Activated T-helper 1 cell treated with Interleukin-2 at 50 U/mL for 16 hours (primary cell): Measurements from ENCODE around the gene ABTB1.
A peak's percentile ranks its signal among the peaks of the same experiment; 100 is the strongest.
"Not testable (repeated sequence)": the region's sequence is repeated elsewhere in the genome, so short reads cannot be mapped to it uniquely, and the experiment has no call there.

Experiments
- DNase-seq: peaks from one replicate; pipeline ENCODE4 v3.0.0-alpha.2; 2020; ENCODE audit warnings: low read depth

The ABTB1 gene

DNA sequence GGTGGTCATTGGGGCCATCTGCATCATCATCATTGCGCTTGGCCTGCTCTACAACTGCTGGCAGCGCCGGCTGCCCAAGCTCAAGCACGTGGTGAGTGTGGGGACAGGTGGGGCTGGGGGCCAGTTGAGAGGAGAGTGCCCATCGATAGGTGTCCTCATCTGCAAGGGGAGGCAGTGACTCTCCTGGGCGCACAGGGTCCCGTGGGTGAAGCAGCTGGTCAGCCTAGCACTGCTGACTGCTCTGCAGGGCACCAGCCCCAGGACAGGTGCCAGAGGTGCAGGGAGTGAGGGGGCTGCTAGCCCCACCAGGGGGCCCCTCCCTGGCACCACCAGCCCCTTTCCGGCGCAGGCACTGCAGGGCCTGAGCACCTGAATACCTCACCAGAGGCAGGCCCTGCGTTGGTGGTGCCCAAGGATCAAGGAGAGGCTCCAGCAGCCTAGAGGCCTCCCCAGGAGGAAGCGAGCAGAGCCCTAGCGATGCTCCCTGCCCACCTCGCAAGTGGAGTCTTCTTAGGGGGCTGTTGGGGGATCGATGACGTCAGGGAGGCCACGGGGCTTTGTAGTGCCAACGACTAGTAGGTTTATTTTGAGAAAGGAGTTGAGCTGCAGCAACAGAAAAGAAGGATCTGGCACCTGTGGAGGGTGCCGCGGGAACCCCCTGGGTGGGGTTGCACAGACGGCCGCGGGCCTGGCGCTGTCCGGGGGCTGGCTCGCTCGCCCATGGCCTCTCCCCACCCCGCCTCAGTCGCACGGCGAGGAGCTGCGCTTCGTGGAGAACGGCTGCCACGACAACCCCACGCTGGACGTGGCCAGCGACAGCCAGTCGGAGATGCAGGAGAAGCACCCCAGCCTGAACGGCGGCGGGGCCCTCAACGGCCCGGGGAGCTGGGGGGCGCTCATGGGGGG lies 976 bp upstream of the ABTB1 start:
- no peak for DNase-seq

DNA sequence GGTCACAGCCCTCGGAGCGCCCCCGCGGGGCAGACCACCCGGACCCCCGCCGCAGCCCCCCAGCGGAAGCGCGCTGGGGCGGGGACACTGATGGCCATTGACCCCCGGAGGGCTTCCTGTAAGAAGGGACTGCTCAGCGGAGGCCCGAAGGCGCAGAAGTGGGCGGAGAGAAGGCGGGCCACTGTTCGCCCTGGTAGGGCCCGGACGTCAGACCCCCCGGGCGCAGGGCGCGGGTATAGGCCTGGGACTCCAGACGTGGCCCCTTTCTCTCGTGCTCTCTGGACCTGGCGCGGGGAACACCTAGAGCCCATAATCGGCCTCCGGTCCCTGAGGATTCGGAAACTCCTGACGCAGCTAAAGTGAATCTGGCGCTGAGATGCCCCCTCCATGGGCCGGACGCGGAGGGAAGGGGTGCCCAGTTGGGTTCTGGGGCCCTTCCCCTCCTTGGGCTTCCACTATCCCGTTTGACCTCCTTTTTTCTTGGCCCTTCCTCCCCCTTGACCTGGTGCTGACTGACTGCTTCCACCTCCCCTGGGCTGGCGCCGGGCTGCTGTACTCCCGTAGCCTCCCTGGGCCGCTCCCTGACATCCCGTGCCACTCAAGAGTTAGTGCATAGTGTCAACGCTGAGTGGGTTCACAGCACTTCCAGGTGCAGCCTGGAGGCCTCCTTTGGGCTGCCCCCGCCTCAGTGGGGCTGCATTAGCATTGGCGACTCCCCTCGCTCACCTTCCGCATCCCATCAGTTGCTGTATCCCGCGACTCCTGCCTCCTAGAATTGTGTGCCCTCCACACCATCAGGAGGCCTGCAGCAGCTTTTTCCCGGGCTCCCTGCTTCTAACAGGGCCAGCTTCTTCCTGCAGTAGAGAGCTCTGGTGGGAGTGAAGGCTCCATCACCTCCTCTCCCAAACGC lies 694 bp downstream of the ABTB1 start:
- peak; percentile 44 for DNase-seq

DNA sequence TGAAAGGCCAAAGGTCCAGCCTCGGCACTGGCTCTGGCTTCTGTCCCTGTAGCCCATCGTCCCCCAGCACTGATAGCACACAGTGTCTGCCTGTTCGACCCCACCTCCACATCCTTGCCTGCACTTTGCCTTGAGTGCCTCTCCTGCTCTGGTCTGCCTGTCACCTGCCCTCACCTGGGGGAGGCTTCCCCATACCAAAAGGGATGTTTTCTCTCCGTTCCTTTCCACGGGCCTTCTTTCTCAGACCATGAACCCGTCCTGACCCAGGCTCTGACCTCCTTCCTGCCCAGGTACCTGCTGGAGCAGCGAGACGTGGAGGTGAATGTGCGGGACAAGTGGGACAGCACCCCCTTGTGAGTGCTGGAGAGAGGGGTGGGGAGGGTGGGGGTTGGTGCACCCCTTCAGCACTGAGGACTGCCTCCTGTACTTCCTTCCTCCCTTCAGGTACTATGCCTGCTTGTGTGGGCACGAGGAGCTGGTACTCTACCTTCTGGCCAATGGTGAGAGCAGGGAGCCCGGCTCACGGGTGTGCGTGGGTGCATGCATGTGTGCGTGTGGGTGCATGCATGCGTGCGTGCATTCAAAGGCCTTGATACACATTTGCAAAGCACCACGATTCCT lies 1.5 kb downstream of the ABTB1 start:
- no peak for DNase-seq

DNA sequence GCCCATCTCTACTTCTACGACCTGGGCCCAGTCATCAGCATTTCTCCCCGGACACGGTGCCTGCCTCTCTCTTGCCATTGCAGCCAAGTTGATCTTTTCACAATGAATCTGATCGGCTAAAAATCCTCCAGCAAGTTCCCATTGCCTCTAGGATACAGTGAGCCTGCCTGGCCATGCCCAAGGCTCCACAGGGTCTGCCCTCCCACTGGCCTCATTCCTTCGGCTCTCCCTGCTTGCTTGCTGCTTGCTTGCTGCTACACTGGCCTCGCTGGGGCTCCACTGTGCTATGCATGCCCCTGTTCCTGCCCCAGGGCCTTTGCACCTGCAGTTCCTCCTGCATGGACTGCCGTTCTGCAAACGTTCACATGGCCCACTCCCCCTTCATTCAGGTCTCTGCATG lies 2.0 kb downstream of the ABTB1 start:
- DNase-seq, result no peak

DNA sequence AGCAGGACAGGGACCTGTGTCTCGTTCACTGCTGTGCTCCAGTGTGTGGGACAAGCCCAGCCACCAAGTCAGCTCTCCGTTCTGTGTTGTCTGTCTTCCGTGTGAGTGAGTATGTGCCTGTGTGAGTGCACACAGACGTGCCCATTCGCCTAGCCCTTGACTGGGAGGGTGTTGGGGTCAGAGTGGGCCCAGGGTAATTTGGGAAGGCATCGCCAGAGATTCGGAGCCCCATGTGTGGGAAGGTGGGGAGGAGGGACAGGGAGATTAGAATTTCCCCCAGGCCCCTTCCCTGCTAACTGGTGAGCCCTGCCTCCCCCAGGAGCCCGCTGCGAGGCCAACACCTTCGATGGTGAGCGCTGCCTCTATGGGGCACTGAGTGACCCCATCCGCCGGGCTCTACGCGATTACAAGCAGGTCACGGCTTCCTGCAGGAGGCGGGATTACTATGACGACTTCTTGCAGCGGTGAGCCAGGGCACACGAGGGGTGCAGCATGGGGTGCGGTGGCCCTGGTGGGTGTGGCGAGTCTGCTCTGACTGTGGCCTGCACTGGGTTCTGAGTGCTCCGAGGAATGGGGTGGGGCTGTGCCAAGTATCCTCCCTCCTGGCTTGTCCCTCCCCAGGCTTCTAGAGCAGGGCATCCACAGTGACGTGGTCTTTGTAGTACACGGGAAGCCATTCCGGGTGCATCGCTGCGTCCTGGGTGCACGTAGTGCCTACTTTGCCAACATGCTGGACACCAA lies 3.1 kb downstream of the ABTB1 start:
- DNase-seq, result no peak

DNA sequence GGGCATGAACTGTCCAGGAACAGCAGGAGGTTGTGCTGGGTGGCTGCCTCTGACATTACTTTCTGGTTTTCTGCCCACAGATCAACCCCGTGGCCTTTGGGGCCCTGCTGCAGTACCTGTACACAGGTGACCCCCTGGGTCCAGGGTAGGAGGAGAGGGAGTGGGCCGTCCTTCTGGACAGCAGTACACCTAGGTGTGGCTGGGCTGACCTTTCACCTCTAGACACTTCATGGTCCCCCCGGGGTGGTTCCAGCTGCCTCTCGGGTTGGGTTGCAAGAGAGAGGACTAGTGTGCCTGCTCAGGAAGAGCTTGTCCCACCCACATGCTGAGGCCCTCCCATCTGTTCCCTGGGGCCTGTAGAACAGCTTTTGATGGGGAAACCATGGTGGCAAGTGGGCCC lies 3.7 kb downstream of the ABTB1 start:
- no peak for DNase-seq

DNA sequence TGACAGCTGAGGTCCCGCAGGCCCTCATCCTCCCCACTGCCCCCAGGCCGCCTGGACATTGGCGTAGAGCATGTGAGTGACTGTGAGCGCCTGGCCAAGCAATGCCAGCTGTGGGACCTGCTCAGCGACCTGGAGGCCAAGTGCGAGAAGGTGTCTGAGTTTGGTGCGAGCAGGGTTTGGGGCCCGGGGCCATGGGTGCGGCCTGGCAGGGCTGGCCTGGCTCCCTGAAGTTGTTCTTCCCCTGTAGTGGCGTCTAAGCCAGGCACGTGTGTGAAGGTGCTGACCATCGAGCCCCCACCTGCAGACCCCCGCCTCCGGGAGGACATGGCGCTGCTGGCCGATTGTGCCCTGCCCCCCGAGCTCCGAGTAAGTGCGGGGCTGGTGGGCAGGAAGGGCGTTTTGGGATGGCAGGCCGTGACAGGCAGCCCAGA lies 4.2 kb downstream of the ABTB1 start:
- DNase-seq, result no peak

DNA sequence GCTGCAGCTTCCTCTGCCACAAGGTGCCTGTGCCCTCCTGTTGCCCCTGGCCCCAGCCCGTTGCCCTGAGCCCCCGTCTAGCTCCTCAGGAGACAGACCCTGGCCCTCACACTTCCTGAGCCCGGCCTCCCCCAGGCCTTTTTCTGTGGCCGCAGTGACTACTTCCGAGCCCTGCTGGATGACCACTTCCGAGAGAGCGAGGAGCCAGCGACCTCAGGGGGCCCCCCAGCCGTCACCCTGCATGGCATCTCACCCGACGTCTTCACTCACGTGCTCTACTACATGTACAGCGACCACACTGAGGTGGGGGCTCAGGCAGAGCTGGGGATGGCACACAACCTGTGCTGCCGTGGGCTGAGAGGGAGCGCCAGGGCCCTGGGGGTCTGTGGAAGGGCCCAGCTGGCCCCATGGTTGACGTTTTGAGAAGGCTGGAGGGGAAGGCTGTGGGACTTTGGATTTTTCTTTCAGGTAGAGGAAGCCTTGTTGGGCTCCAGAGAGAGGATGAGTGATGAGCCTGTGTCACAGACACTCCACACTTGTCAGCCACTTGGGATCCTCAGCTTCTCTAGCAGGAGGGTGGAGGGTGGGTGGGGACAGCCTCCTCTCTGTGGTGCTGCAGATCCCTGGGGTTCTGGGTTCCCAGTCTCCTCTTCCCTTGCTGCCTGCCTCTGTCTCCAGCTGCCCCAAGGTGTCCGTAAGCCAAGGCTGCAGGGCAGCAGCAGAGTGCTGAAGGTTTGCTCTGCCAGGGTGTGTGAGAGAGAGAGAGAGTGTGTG lies 5.0 kb downstream of the ABTB1 start:
- DNase-seq, result no peak

DNA sequence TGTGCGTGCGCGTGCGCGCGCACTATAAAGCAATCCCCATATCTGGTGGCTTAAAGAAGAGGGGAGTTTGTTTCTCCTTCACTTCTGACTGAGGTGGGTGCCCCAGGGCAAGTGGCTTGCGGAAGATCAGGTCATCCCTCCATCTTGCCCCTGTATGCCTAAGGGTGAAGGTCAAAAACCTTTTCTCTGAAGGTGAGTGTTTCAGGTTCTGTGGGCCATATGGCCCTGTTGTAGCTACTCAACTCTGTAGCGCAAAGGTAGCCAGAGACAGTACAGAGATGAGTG lies 5.5 kb downstream of the ABTB1 start:
- DNase-seq, result no peak

DNA sequence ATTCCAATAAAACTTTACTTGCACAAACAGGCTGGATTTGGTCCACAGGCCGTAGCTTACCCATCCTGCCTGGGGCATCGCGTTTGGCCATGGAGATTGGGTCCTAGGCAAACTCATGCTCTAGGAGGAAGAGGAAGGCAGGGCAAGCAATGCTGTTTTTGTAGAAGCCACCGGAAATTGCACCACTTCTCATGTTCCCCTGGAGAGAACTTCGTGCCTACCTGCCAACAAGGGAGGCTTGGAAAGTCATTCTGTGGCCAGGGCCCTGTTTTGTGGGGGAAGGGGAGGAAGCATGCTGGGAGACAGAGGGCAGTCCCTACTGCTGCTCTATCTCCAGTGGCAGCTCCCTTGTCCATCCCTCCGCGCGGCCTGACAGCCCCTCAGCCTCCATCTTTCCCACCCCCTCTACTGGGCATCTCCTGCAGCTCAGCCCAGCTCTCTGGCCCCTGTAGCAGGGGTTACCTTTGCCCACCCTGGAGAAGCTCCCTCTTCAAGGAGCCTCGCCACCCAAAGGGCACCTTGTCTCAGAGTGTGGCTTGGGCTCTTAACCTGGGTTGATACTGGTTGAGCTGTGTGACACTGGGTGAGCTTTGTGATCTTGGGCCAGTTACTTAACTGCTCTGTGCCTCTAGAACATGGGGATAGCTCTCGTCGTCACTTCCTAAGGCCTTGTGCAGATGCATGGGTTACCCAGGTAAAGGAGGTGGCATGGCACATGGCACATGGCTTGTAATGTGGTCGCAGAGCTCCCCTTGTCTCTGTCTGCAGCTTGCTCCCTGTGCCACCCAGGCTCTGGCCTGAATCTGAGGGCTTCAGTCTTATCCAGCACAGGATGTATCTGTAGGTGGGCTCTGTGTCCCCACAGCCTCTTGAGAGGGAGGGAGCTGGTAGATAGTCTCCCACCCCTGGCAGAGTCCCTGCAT lies 6.1 kb downstream of the ABTB1 start:
- DNase-seq, result no peak

DNA sequence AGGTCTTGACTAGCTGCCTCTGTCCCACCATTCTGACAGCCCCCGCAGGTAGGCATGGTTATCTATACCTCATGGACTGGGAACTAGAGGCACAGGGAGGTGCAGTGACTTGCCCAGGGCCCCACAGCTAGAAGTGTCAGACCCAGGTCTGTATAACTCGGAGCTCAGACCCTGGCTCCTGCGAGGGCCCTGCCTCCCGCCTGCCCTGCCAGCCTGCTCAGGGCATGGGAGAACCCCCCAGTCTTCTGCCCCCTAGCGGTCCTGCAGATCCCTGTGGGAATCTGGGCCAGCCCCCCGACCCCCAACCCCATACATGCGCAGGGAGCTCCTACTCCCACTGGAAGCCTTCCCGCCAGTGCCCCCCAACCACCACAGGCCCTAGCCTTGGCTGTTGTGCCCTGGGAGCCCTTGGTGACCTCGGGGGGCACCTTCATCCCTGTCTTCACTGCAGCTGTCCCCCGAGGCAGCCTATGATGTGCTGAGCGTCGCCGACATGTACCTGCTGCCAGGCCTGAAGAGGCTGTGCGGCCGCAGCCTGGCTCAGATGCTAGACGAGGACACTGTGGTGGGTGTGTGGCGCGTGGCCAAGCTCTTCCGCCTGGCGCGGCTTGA lies 6.9 kb downstream of the ABTB1 start:
- DNase-seq, result no peak

DNA sequence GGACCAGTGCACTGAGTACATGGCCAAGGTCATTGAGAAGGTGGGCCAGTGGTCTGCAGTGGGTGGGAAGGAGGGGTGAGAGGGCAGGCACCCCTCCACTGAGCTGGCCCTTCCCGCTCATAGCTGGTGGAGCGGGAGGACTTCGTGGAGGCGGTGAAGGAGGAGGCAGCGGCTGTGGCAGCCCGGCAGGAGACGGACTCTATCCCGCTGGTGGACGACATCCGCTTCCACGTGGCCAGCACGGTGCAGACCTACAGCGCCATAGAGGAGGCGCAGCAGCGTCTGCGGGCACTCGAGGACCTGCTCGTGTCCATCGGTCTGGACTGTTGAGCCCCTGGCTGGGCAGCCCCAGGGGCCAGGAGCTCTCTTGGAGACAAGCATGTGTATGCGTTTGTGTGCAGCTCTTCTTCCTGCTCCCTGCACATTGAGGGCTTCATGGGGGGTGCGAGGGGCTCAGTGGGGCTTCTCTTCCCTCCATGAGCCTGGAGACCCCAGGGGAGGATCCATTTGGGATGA lies 7.5 kb downstream of the ABTB1 start:
- no peak for DNase-seq

DNA sequence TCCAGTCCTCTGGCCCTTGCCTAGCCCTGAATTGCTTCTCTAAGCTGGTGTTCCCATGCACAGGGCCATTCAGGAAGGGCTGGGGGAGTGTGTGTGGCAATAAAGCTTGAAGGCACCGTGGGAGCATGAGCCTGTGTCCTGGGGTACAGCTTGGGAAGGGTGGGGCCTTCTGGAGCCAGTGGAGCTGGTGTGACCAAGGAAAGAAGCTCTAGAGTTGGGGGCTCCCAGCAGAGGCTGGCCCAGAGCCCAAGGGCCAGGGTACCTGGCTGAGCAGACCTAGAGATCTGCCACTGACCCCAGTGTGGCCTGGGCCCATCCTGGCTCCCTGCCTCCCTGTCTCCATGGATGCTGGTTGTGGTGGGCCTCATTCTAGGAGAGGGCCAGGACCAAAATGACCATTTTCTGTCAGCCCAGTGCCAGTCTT lies 8.1 kb downstream of the ABTB1 start:
- no peak for DNase-seq

DNA sequence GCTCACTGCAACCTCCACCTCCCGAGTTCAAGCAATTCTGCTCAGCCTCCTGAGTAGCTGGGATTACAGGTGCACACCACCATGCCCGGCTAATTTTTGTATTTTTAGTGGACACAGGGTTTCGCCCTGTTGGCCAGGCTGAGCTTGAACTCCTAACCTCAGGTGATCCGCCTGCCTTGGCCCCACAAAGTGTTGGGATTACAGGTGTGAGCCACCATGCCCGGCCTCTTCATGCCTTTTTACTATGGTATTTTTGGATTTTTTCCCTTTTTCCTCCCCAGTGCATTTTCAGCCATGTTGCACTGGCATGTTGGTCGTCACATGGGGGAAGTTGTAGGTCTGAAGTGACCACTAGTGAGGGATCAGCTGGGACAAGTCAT lies 9.4 kb downstream of the ABTB1 start:
- DNase-seq, result not testable (repeated sequence)

DNA sequence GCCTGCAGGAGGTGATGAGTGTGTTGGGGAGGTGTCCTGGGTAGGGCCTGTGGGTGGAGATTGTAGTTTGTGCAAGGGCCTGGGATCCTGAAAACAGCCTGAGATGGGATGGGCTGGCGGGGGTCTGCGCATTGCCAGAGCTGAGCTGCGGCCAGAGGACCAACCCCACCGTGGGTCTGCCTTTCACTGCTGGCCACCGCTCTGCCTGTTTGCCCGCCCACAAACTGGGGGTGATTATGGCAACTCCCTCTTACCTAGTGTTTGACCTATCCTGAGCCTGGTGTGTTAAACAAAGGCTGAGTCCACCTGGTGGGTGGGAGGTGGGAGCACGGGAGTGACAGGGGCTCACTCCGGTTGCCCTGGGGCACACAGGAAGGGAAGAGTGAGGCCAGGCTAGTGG lies 9.8 kb downstream of the ABTB1 start:
- DNase-seq, result no peak

DNA sequence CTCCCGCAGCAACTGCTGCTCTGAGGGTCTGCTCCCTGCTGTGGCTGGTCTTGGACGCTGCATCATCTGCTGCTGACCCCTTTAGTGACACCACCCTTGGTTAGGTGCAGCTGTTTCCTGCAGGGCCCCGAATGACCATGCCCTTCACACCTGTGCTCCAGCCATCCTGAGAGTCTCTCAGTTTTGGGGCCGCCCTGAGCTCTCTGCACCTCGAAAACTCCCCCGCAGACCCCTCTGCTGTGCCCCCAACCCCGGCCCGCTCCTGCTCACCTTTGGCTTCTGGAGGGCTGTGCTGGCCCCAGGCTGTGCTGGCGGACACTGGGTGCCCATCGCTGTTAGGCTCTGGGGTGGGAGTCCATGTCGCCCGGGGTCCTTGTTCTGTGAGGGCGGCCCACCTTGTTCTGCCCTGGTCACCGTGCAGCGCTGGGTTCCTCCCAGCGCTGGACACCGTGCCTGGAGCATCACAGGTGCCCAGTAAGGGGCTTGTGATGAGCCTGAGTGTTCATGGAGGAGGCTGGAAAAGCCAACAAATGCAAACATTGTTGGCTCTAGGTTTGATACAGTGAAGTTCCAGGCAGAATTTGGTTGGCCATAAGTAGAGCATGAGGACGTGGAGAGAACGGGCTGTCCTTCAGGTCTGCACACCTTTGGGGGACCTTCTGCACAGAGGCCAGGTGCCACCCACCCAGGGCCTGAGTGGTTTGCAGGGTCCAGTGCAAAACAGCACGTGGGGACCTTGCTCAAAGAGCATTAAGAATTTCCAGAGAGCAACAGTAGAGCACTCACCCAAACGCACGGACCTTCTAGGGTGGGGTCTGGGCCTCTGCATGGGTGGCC lies 12.3 kb downstream of the ABTB1 start:
- no peak for DNase-seq

DNA sequence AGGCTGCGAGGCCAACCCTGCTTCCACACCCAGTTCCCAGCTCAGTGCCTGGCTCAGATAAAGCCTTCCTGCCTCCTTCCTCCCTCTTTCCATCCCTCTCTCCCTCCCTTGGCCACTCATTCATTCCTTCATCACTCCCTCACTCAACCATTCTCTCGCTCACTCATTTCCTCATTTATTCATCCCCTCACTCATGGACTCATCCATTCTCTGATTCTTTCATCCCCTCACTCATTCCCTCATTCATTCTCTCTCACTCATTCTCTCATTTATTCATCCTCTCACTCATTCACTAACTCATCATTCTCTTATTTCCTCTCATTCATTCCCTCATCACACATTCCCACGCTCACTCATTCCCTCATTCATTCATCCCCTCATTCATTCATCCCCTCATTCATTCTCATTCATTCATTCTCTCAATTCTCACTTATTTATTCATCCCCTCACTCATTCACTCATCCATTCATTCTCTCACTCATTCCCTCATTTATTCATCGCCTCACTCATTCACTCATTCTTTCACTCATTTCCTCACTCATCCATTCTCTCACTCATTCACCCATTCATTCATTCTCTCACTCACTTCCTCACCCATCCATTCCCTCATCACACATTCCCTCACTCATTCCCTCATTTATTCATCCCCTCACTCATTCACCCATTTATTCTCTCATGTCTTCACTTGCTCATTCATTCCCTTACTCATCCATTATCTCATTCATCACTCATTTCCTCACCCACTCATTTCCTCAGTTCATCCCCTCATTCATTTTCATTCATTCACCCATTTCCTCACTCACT lies 13.2 kb downstream of the ABTB1 start:
- DNase-seq, result no peak

DNA sequence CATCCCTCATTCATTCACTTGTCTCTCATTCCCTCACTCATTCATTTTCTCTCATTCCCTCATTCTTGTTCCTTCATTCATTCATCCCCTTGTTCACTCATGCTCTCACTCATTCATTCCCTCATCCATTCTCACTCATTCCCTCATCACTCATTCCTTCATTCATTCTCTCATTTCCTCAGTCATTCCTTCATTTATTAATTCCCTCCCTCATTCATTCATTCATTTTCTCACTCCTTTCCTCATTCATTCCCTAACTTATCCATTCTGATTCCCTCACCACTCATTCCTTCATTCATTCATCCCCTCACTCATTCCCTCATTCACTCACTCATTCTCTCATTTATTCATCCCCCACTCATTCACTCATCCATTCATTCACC lies 13.8 kb downstream of the ABTB1 start:
- no peak for DNase-seq
